CD4-positive, alpha-beta T cell treated with Interleukin-15 for 4 hours (primary cell): ENCODE data around the gene UHRF1.
"Not testable (repeated sequence)": the region's sequence is repeated elsewhere in the genome, so short reads cannot be mapped to it uniquely, and the experiment has no call there.

Source experiments
- DNase-seq: peaks from one replicate; pipeline ENCODE4 v3.0.0-alpha.2; 2020; ENCODE audit warnings: low spot score

UHRF1 gene

GRCh38 chr19:4937060-4937459 is 27.8 kb downstream of the UHRF1 start:
- no peak for DNase-seq

GRCh38 chr19:4938461-4938860 is 29.2 kb downstream of the UHRF1 start:
- DNase-seq, result not testable (repeated sequence)

GRCh38 chr19:4939466-4939865 is 30.2 kb downstream of the UHRF1 start:
- DNase-seq, result no peak

GRCh38 chr19:4941638-4942169 is 32.4 kb downstream of the UHRF1 start:
- not testable (repeated sequence) for DNase-seq

GRCh38 chr19:4950650-4951049 is 41.3 kb downstream of the UHRF1 start:
- DNase-seq, result not testable (repeated sequence)

GRCh38 chr19:4951656-4952055 is 42.4 kb downstream of the UHRF1 start:
- no peak for DNase-seq

GRCh38 chr19:4952945-4953344 is 43.6 kb downstream of the UHRF1 start:
- DNase-seq, result no peak

- DNase-seq, result not testable (repeated sequence)
Measured at GRCh38 chr19:4954320-4955149, 45.2 kb downstream of the UHRF1 start.

- no peak for DNase-seq
Measured at GRCh38 chr19:4955274-4955673, 46.0 kb downstream of the UHRF1 start.

GRCh38 chr19:4957981-4958380 is 48.7 kb downstream of the UHRF1 start:
- no peak for DNase-seq

- DNase-seq, result no peak
Measured at GRCh38 chr19:4962085-4962619, 52.9 kb downstream of the UHRF1 start.

- DNase-seq, result no peak
Measured at GRCh38 chr19:4965061-4965460, 55.8 kb downstream of the UHRF1 start.

- DNase-seq, result no peak
Measured at GRCh38 chr19:4966591-4966990, 57.3 kb downstream of the UHRF1 start.

- DNase-seq, result no peak
Measured at GRCh38 chr19:4967738-4968461, 58.6 kb downstream of the UHRF1 start.

GRCh38 chr19:4968462-4969291 is 59.4 kb downstream of the UHRF1 start, which contains the start of gene KDM4B:
Gene KDM4B (plus strand): TSS chr19:4969113. CDS start chr19:5032891, 63,778 bp downstream.
- peak; percentile 100 for DNase-seq

GRCh38 chr19:4969292-4969771 is 60.0 kb downstream of the UHRF1 start:
- no peak for DNase-seq

- no peak for DNase-seq
Measured at GRCh38 chr19:4969772-4970531, 60.7 kb downstream of the UHRF1 start.

- DNase-seq, result no peak
Measured at GRCh38 chr19:4970558-4971423, 61.5 kb downstream of the UHRF1 start.

- peak; percentile 12 for DNase-seq
Measured at GRCh38 chr19:4971424-4971793, 62.1 kb downstream of the UHRF1 start.
